Measurements from ENCODE around the gene FMN1.

Gene FMN1

DNA sequence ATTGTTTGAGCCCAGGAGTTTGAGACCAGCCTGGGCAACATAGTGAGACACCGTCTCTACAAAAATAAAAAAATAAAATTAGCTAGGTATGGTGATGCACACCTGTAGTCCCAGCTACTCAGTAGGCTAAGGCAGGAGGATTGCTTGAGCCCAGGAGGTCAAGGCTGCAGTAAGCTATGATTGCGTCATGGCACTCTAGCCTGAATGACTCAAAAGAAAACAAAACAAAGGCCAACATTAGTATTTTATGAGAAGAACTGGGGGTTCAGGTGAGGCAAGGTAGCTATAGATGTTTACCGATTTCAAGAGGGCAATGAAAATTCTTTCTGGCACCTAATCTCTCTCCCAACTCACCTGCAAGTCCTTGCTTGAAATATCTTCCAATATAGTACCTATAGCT lies 399.5 kb downstream of the FMN1 start:
- Histone ChIP-seq H3K27ac (no peak overlapping the region), H3K9me3 (no peaks in the 10 kb centered on the region), H3K4me3 (ENCODE audit: low read depth in 1 of 2, low read length in 1 of 2) (no peak overlapping the region), H3K36me3 (no peaks in the 10 kb centered on the region), H3K4me1 (ENCODE audit: control insufficient read depth in 1 of 2, insufficient read depth in 1 of 2, low read depth in 1 of 2, low read length in 1 of 2) (no peaks in the 10 kb centered on the region), H3K27me3 (peaks cover 13% of the 10 kb centered on the region)
- TF ChIP-seq, protein P1, sequence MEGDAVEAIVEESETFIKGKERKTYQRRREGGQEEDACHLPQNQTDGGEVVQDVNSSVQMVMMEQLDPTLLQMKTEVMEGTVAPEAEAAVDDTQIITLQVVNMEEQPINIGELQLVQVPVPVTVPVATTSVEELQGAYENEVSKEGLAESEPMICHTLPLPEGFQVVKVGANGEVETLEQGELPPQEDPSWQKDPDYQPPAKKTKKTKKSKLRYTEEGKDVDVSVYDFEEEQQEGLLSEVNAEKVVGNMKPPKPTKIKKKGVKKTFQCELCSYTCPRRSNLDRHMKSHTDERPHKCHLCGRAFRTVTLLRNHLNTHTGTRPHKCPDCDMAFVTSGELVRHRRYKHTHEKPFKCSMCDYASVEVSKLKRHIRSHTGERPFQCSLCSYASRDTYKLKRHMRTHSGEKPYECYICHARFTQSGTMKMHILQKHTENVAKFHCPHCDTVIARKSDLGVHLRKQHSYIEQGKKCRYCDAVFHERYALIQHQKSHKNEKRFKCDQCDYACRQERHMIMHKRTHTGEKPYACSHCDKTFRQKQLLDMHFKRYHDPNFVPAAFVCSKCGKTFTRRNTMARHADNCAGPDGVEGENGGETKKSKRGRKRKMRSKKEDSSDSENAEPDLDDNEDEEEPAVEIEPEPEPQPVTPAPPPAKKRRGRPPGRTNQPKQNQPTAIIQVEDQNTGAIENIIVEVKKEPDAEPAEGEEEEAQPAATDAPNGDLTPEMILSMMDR (IDR thresholded peaks at IDR 0.05) = no peak

DNA sequence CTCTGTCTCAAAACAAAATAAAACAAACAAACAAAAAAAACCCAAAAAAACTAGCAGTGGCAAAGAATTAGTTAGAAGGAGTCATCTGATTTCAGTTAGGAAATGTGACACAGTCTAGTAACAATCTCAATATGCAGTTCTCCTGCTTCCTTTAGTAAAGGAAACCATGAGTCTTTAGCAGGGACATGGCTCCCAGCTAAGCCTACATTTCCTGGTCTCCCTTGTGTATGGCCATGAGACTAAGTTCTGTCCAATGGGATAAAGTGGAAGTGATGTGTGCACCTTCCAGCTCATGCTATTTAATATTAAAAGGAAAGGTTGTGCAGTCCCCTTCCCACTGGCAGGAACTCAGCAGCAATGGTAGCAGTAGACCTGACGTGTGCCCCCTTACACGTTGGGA lies 402.1 kb downstream of the FMN1 start:
- Histone ChIP-seq H3K4me1 (ENCODE audit: control insufficient read depth in 1 of 2, insufficient read depth in 1 of 2, low read depth in 1 of 2, low read length in 1 of 2) (no peaks in the 10 kb centered on the region), H3K9me3 (no peaks in the 10 kb centered on the region), H3K4me3 (ENCODE audit: low read depth in 1 of 2, low read length in 1 of 2) (no peak overlapping the region), H3K36me3 (no peaks in the 10 kb centered on the region), H3K27me3 (no peaks in the 10 kb centered on the region), H3K27ac (no peak overlapping the region)
- TF ChIP-seq, protein P1 (IDR thresholded peaks at IDR 0.05) = no peak

DNA sequence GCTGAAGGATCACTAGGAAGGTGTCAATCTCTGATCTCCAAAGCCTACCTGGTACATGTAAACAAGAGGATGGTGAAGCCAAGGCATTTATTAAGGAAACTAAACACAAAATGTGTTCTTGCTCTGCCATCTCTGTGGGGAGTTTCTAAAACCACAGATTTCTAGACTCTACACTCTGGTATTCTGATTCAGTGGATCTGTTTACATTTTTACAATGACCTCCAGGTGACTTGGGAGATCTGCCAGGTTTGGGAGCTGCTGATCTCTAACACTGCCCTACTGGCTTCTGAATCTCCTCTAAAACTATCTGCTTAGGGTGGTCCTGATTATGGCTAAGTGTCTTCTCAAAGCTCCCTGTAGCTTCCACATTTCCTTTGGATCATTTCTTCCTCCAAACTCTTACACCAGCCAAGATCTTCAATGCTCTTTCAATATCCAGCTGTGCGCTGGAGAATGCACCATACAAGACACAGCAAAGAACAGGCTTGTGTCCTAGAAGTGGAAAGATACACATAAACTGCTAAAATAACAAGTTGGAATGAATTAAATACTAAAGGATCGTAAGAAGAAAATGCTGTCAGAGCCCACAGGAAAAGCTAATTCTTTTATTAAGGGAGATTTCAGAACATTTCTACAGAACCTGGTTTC lies 404.0 kb downstream of the FMN1 start:
- Histone ChIP-seq H3K9me3 (no peaks in the 10 kb centered on the region), H3K27me3 (no peaks in the 10 kb centered on the region), H3K4me3 (ENCODE audit: low read depth in 1 of 2, low read length in 1 of 2) (no peak overlapping the region), H3K36me3 (no peaks in the 10 kb centered on the region), H3K4me1 (ENCODE audit: control insufficient read depth in 1 of 2, insufficient read depth in 1 of 2, low read depth in 1 of 2, low read length in 1 of 2) (no peaks in the 10 kb centered on the region), H3K27ac (no peak overlapping the region)
- TF ChIP-seq, protein P1 (IDR thresholded peaks at IDR 0.05) = no peak

DNA sequence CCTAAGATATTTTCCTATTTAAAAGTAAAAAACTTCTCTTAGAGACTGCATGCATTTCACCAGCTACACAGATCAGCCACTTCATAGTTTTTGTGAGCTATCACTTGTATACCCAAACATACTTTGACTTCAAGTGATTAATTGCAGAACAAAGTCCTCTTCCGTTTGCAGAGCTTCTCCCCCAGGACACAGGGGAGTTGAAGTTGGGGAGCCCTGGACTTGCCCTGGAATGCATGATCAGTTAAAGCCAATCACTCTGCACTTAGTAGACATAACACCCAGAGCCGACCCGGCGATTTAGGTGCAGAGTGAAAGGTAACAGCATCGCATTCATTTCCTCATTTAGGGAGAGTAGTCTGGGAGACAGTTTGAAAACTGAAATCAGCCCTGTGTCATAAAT lies 406.6 kb downstream of the FMN1 start:
- Histone ChIP-seq H3K36me3 (no peaks in the 10 kb centered on the region), H3K27me3 (no peaks in the 10 kb centered on the region), H3K9me3 (no peaks in the 10 kb centered on the region), H3K4me3 (ENCODE audit: low read depth in 1 of 2, low read length in 1 of 2) (no peak overlapping the region), H3K4me1 (ENCODE audit: control insufficient read depth in 1 of 2, insufficient read depth in 1 of 2, low read depth in 1 of 2, low read length in 1 of 2) (no peaks in the 10 kb centered on the region), H3K27ac (no peak overlapping the region)
- TF ChIP-seq, protein P1 (IDR thresholded peaks at IDR 0.05) = no peak

DNA sequence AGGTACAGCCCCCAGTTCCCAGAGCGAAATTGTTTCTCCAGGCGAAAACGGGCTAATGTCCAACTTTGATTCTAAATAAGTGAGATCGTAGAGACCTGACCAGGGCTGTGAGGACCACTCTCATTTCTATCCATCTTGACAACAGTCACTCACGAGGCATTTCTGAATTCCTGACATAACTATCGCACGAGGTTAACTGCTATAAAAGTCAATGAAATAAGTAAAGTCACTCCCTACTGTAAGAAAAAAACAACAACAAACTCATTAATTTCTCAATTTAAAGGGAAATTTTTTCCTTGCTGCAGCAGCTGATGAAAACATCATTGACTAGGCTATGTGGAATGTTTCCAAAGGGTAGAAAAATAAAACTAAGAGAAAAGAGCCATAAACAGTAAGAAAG lies 407.6 kb downstream of the FMN1 start:
- H3K4me1 ChIP-seq (ENCODE audit: control insufficient read depth in 1 of 2, insufficient read depth in 1 of 2, low read depth in 1 of 2, low read length in 1 of 2) = no peaks in the 10 kb centered on the region
- H3K27me3 ChIP-seq = no peaks in the 10 kb centered on the region
- TF ChIP-seq, protein P1 (IDR thresholded peaks at IDR 0.05) = no peak
- no peak overlapping the region for H3K4me3 ChIP-seq (ENCODE audit: low read depth in 1 of 2, low read length in 1 of 2)
- H3K27ac ChIP-seq = no peak overlapping the region
- no peaks in the 10 kb centered on the region for H3K9me3 ChIP-seq
- H3K36me3 ChIP-seq = no peaks in the 10 kb centered on the region
